Kidney tubule cell (primary cell): ENCODE measurements around the gene PHLDB1.
"Not testable (repeated sequence)": the region's sequence is repeated elsewhere in the genome, so short reads cannot be mapped to it uniquely, and the experiment has no call there.

Experiments
- DNase-seq: peaks from one replicate; pipeline ENCODE4 v3.0.0-alpha.2; 2018; ENCODE audit warnings: low spot score

The PHLDB1 gene

GRCh38 chr11:118605116-118605867, 2.1 kb upstream of the PHLDB1 start:
- no peak for DNase-seq

GRCh38 chr11:118606157-118606843, 1.1 kb upstream of the PHLDB1 start:
- DNase-seq = peak; percentile 87

- DNase-seq = no peak
Observed at GRCh38 chr11:118606844-118607228, 579 bp upstream of the PHLDB1 start.

DNA sequence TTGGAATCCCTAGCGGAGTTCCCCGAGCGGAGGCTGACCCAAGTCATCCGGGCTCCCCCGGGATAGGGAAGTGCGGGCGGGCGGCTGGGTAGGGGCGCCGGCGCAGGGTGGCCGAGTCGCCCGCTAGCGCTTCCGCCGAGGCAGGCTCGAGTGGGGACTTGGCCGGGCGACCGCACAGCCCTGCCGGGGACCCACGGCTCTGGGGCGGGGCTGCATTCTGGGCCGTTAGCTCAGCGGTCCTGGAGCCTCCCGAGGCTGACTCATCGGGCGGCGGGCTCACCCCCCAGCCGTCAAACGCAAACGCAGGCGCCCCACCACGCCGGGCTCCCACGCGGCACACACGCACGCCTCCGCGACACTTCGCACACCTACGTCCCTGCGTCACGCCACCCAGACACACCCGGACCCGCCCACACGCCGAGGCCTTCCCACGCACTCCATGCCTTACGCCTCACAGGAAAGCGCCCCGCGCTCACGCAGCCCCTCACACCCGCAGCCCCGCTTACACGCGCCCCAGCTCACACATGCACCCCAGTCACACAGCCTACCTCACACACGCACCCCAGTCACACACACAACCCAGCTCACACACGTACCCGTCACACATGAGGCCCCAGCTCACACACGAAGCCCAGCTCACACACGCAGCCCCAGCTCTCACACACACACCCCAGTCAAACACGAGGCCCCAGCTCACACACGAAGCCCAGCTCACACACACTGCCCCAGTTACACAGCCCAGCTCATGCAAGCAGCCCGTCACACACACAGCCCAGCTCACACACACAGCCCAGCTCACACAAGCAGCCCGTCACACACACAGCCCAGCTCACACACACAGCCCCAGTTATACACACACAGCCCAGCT, 1.2 kb downstream of the PHLDB1 start:
- peak; percentile 75 for DNase-seq

- DNase-seq = no peak
Observed at GRCh38 chr11:118609380-118610224, 2.2 kb downstream of the PHLDB1 start.

- DNase-seq = no peak
Observed at GRCh38 chr11:118610225-118610772, 2.9 kb downstream of the PHLDB1 start.

GRCh38 chr11:118610773-118611432, 3.5 kb downstream of the PHLDB1 start:
- DNase-seq = peak; percentile 83

- not testable (repeated sequence) for DNase-seq
Observed at GRCh38 chr11:118611433-118611795, 4.0 kb downstream of the PHLDB1 start.

GRCh38 chr11:118612378-118612777, 5.0 kb downstream of the PHLDB1 start:
- DNase-seq = no peak

DNA sequence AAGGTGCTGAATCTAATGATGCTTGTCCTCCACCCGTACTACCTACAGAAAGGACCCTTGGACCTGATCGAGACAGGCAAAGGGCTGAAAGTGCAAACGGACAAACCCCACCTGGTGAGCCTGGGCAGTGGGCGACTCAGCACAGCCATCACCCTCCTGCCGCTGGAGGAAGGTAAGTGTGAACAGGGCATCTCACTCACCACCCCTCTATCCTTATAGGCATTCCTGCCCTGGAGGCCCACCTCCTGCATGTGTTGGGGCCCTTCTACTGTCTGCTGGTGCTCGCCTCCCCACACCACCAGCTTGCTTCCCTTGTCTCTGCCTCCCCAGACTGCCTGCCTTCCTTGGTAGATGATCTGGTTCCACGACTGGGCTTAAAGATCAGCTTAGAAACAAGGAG, 7.1 kb downstream of the PHLDB1 start:
- no peak for DNase-seq

- DNase-seq = peak; percentile 76
Observed at GRCh38 chr11:118615282-118615975, 8.0 kb downstream of the PHLDB1 start.

DNA sequence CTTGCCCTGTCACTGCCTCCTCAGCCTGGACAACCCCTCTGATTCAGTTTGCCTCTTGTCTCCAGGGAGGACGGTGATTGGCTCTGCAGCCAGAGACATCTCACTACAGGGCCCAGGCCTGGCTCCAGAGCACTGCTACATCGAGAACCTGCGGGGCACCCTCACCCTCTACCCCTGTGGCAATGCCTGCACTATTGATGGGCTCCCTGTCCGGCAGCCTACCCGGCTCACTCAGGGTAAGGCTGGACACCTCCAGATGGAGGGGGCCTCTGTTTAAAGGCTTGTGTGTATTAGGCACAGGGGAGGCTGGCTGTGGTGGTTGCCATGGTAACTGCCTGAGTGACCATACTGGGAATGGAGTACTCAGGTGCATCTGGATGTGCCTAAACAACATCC, 8.6 kb downstream of the PHLDB1 start:
- DNase-seq = no peak

- no peak for DNase-seq
Observed at GRCh38 chr11:118618115-118618990, 10.9 kb downstream of the PHLDB1 start.

DNA sequence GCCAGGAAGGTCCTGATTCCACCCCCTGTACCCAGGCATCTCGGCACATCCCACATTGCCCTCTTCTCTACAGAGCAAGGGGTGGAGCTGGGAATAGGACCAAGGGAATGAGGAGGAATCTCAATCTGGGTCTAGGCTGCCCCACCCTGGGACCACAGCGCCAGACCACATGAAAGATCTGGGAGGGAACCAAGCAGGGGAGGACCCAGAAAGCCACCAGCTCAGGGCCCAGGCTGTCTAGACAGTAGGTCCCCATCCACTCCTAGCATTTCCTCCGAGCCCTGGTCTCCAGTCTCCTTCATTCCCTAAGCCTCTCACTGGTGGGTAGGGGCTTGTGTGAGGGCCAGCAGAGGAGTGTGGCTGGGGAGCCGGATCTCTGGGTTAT, 11.6 kb downstream of the PHLDB1 start:
- peak; percentile 30 for DNase-seq

DNA sequence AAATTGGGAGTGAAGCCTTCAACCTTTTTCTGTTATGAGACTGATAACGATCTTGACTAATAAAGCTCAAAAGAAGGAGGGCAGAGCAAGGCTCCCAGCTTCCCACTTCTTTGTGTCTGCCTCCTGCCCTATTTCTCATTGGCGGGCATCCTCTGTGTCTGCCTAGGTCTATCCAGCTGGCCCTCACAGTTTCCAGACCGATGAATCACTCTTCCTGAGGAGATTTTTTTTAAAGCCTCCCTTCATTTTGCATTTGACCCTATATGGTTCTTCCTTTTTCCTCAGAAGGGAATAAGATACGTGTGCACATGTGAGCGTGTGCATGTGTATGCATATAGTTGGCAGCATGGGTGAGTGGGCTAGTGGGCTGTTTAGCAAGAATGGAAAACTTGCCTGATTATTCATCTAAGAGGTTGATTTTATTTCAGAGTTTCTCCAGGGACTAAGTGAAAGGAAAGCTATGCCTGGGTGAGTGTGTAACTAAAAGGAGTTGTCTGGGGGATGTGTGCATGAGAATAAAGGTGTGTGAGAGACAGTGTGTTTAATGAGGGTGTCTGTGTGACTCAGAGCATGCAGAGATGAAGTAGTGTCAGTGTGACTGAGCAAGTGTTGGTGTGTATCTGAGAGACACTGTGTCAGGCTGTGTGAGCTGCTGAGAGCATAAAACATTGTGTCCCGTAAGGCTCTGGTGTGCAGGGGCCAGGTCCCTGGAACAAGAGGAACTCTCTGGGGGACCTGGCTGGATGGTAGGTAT, 12.2 kb downstream of the PHLDB1 start:
- DNase-seq = peak; percentile 93

- peak; percentile 55 for DNase-seq
Observed at GRCh38 chr11:118620529-118621070, 13.2 kb downstream of the PHLDB1 start.

DNA sequence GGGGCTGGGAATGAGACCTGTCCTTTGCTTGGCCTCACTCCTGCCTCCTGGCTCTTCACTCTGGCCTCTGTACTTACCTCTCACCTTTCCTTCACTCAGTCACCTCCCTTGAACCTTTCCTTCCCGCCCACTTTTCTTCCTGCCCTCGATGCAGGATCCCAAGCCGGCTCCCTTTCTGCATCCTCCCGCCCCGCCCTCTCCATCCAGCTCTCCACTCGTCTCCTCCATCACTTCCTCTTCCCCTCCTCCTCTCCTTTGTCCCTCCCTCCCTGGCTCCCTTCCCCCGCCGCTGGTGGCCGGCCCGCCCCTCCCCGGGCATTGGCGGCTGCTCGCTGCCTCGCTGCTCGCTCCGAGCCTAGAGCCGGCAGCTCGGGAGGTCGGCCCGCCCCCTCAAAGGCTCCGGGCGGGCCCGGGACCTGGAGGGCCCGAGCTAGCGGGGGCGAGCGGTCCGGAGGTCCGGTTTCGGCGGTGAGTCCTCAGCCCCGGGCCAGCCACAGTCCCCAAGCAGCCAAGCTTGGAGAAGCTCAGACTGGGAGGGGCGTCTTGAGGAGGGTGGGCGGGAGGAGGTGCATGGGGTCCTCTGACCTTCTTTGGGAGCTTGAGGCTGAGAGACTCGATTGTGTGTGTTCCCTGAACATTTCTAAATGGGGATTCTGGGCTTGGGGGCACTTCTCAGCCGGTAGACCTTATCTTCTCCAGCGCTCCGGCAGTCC, 13.8 kb downstream of the PHLDB1 start:
- peak; percentile 93 for DNase-seq
